ENCODE results near the gene FILIP1.

The FILIP1 gene

GRCh38 chr6:75396005-75396800 is 97.4 kb downstream of the FILIP1 start:
- no peaks in the 10 kb centered on the region for H3K36me3 ChIP-seq (ENCODE audit: control insufficient read depth in 5 of 5, insufficient read depth in 5 of 5, low read length in 5 of 5)
- no peak overlapping the region for H3K4me3 ChIP-seq (ENCODE audit: low read depth in 1 of 5, low read length in 5 of 5)
- no peak overlapping the region for H3K27ac ChIP-seq (ENCODE audit: low read depth, low read length)
- no peaks in the 10 kb centered on the region for H3K4me1 ChIP-seq (ENCODE audit: control insufficient read depth in 5 of 5, insufficient read depth in 5 of 5, low read length in 5 of 5)
- no peak overlapping the region for H3K9ac ChIP-seq (ENCODE audit: low read length in 5 of 5)
- H3K9me3 ChIP-seq (ENCODE audit: control insufficient read depth in 5 of 5, low read length in 5 of 5), result no peaks in the 10 kb centered on the region
- no peaks in the 10 kb centered on the region for H3K27me3 ChIP-seq (ENCODE audit: control insufficient read depth in 5 of 5, insufficient read depth in 4 of 5, low read length in 5 of 5)

GRCh38 chr6:75393806-75394205 is 99.8 kb downstream of the FILIP1 start:
- H3K36me3 ChIP-seq (ENCODE audit: control insufficient read depth in 5 of 5, insufficient read depth in 5 of 5, low read length in 5 of 5), result no peaks in the 10 kb centered on the region
- H3K4me3 ChIP-seq (ENCODE audit: low read depth in 1 of 5, low read length in 5 of 5), result no peak overlapping the region
- H3K9me3 ChIP-seq (ENCODE audit: control insufficient read depth in 5 of 5, low read length in 5 of 5), result no peaks in the 10 kb centered on the region
- H3K27ac ChIP-seq (ENCODE audit: low read depth, low read length), result no peak overlapping the region
- H3K4me1 ChIP-seq (ENCODE audit: control insufficient read depth in 5 of 5, insufficient read depth in 5 of 5, low read length in 5 of 5), result no peaks in the 10 kb centered on the region
- H3K27me3 ChIP-seq (ENCODE audit: control insufficient read depth in 5 of 5, insufficient read depth in 4 of 5, low read length in 5 of 5), result no peaks in the 10 kb centered on the region
- no peak overlapping the region for H3K9ac ChIP-seq (ENCODE audit: low read length in 5 of 5)

GRCh38 chr6:75391276-75391675 is 102.3 kb downstream of the FILIP1 start:
- Histone ChIP-seq H3K4me3 (ENCODE audit: low read depth in 1 of 5, low read length in 5 of 5) (no peak overlapping the region), H3K9ac (ENCODE audit: low read length in 5 of 5) (no peak overlapping the region), H3K27me3 (ENCODE audit: control insufficient read depth in 5 of 5, insufficient read depth in 4 of 5, low read length in 5 of 5) (no peaks in the 10 kb centered on the region), H3K27ac (ENCODE audit: low read depth, low read length) (no peak overlapping the region), H3K36me3 (ENCODE audit: control insufficient read depth in 5 of 5, insufficient read depth in 5 of 5, low read length in 5 of 5) (no peaks in the 10 kb centered on the region), H3K9me3 (ENCODE audit: control insufficient read depth in 5 of 5, low read length in 5 of 5) (no peaks in the 10 kb centered on the region), H3K4me1 (ENCODE audit: control insufficient read depth in 5 of 5, insufficient read depth in 5 of 5, low read length in 5 of 5) (no peaks in the 10 kb centered on the region)

GRCh38 chr6:75386050-75386770 is 107.4 kb downstream of the FILIP1 start:
- no peaks in the 10 kb centered on the region for H3K27me3 ChIP-seq (ENCODE audit: control insufficient read depth in 5 of 5, insufficient read depth in 4 of 5, low read length in 5 of 5)
- no peak overlapping the region for H3K9ac ChIP-seq (ENCODE audit: low read length in 5 of 5)
- H3K9me3 ChIP-seq (ENCODE audit: control insufficient read depth in 5 of 5, low read length in 5 of 5), result no peaks in the 10 kb centered on the region
- no peak overlapping the region for H3K4me3 ChIP-seq (ENCODE audit: low read depth in 1 of 5, low read length in 5 of 5)
- H3K27ac ChIP-seq (ENCODE audit: low read depth, low read length), result no peak overlapping the region
- no peaks in the 10 kb centered on the region for H3K36me3 ChIP-seq (ENCODE audit: control insufficient read depth in 5 of 5, insufficient read depth in 5 of 5, low read length in 5 of 5)
- peaks cover 0 to 6% (median 0%) of the 10 kb centered on the region in 5 donors for H3K4me1 ChIP-seq (ENCODE audit: control insufficient read depth in 5 of 5, insufficient read depth in 5 of 5, low read length in 5 of 5)

GRCh38 chr6:75384116-75384515 is 109.5 kb downstream of the FILIP1 start:
- H3K9me3 ChIP-seq (ENCODE audit: control insufficient read depth in 5 of 5, low read length in 5 of 5), result no peaks in the 10 kb centered on the region
- no peaks in the 10 kb centered on the region for H3K27me3 ChIP-seq (ENCODE audit: control insufficient read depth in 5 of 5, insufficient read depth in 4 of 5, low read length in 5 of 5)
- H3K27ac ChIP-seq (ENCODE audit: low read depth, low read length), result no peak overlapping the region
- no peak overlapping the region for H3K9ac ChIP-seq (ENCODE audit: low read length in 5 of 5)
- no peak overlapping the region for H3K4me3 ChIP-seq (ENCODE audit: low read depth in 1 of 5, low read length in 5 of 5)
- peaks cover 0 to 6% (median 0%) of the 10 kb centered on the region in 5 donors for H3K4me1 ChIP-seq (ENCODE audit: control insufficient read depth in 5 of 5, insufficient read depth in 5 of 5, low read length in 5 of 5)
- no peaks in the 10 kb centered on the region for H3K36me3 ChIP-seq (ENCODE audit: control insufficient read depth in 5 of 5, insufficient read depth in 5 of 5, low read length in 5 of 5)

GRCh38 chr6:75382634-75382900 is 111.0 kb downstream of the FILIP1 start:
- H3K4me1 ChIP-seq (ENCODE audit: control insufficient read depth in 5 of 5, insufficient read depth in 5 of 5, low read length in 5 of 5), result peaks cover 0 to 6% (median 0%) of the 10 kb centered on the region in 5 donors
- H3K4me3 ChIP-seq (ENCODE audit: low read depth in 1 of 5, low read length in 5 of 5), result no peak overlapping the region
- no peak overlapping the region for H3K27ac ChIP-seq (ENCODE audit: low read depth, low read length)
- H3K27me3 ChIP-seq (ENCODE audit: control insufficient read depth in 5 of 5, insufficient read depth in 4 of 5, low read length in 5 of 5), result no peaks in the 10 kb centered on the region
- H3K36me3 ChIP-seq (ENCODE audit: control insufficient read depth in 5 of 5, insufficient read depth in 5 of 5, low read length in 5 of 5), result no peaks in the 10 kb centered on the region
- H3K9me3 ChIP-seq (ENCODE audit: control insufficient read depth in 5 of 5, low read length in 5 of 5), result no peaks in the 10 kb centered on the region
- H3K9ac ChIP-seq (ENCODE audit: low read length in 5 of 5), result no peak overlapping the region

- Histone ChIP-seq H3K9ac (ENCODE audit: low read length in 5 of 5) (no peak overlapping the region), H3K9me3 (ENCODE audit: control insufficient read depth in 5 of 5, low read length in 5 of 5) (no peaks in the 10 kb centered on the region), H3K4me3 (ENCODE audit: low read depth in 1 of 5, low read length in 5 of 5) (no peak overlapping the region), H3K4me1 (ENCODE audit: control insufficient read depth in 5 of 5, insufficient read depth in 5 of 5, low read length in 5 of 5) (peaks cover 0 to 6% (median 0%) of the 10 kb centered on the region in 5 donors), H3K27me3 (ENCODE audit: control insufficient read depth in 5 of 5, insufficient read depth in 4 of 5, low read length in 5 of 5) (no peaks in the 10 kb centered on the region), H3K27ac (ENCODE audit: low read depth, low read length) (no peak overlapping the region), H3K36me3 (ENCODE audit: control insufficient read depth in 5 of 5, insufficient read depth in 5 of 5, low read length in 5 of 5) (no peaks in the 10 kb centered on the region)
Observed at GRCh38 chr6:75381877-75382633, 111.5 kb downstream of the FILIP1 start.

- peaks cover 0 to 6% (median 0%) of the 10 kb centered on the region in 5 donors for H3K4me1 ChIP-seq (ENCODE audit: control insufficient read depth in 5 of 5, insufficient read depth in 5 of 5, low read length in 5 of 5)
- no peak overlapping the region for H3K4me3 ChIP-seq (ENCODE audit: low read depth in 1 of 5, low read length in 5 of 5)
- H3K36me3 ChIP-seq (ENCODE audit: control insufficient read depth in 5 of 5, insufficient read depth in 5 of 5, low read length in 5 of 5), result no peaks in the 10 kb centered on the region
- H3K9me3 ChIP-seq (ENCODE audit: control insufficient read depth in 5 of 5, low read length in 5 of 5), result no peaks in the 10 kb centered on the region
- H3K27me3 ChIP-seq (ENCODE audit: control insufficient read depth in 5 of 5, insufficient read depth in 4 of 5, low read length in 5 of 5), result no peaks in the 10 kb centered on the region
- H3K27ac ChIP-seq (ENCODE audit: low read depth, low read length), result no peak overlapping the region
- no peak overlapping the region for H3K9ac ChIP-seq (ENCODE audit: low read length in 5 of 5)
Observed at GRCh38 chr6:75379536-75379935, 114.1 kb downstream of the FILIP1 start.

GRCh38 chr6:75378101-75378500 is 115.5 kb downstream of the FILIP1 start:
- Histone ChIP-seq H3K27me3 (ENCODE audit: control insufficient read depth in 5 of 5, insufficient read depth in 4 of 5, low read length in 5 of 5) (no peaks in the 10 kb centered on the region), H3K27ac (ENCODE audit: low read depth, low read length) (no peak overlapping the region), H3K9ac (ENCODE audit: low read length in 5 of 5) (no peak overlapping the region), H3K4me1 (ENCODE audit: control insufficient read depth in 5 of 5, insufficient read depth in 5 of 5, low read length in 5 of 5) (peaks cover 0 to 6% (median 0%) of the 10 kb centered on the region in 5 donors), H3K4me3 (ENCODE audit: low read depth in 1 of 5, low read length in 5 of 5) (no peak overlapping the region), H3K36me3 (ENCODE audit: control insufficient read depth in 5 of 5, insufficient read depth in 5 of 5, low read length in 5 of 5) (no peaks in the 10 kb centered on the region), H3K9me3 (ENCODE audit: control insufficient read depth in 5 of 5, low read length in 5 of 5) (no peaks in the 10 kb centered on the region)

GRCh38 chr6:75377386-75377785 is 116.2 kb downstream of the FILIP1 start:
- H3K27ac ChIP-seq (ENCODE audit: low read depth, low read length), result no peak overlapping the region
- peaks cover 0 to 4% (median 0%) of the 10 kb centered on the region in 5 donors for H3K4me1 ChIP-seq (ENCODE audit: control insufficient read depth in 5 of 5, insufficient read depth in 5 of 5, low read length in 5 of 5)

More at GRCh38 chr6:75377386-75377785, 116.2 kb downstream of the FILIP1 start:
- Histone ChIP-seq H3K9me3 (ENCODE audit: control insufficient read depth in 5 of 5, low read length in 5 of 5) (no peaks in the 10 kb centered on the region), H3K4me3 (ENCODE audit: low read depth in 1 of 5, low read length in 5 of 5) (no peak overlapping the region), H3K9ac (ENCODE audit: low read length in 5 of 5) (no peak overlapping the region), H3K36me3 (ENCODE audit: control insufficient read depth in 5 of 5, insufficient read depth in 5 of 5, low read length in 5 of 5) (no peaks in the 10 kb centered on the region), H3K27me3 (ENCODE audit: control insufficient read depth in 5 of 5, insufficient read depth in 4 of 5, low read length in 5 of 5) (no peaks in the 10 kb centered on the region)

All from subcutaneous abdominal adipose tissue (tissue), 5 donors.